Type B pancreatic cell (in vitro differentiated cells): Measurements from ENCODE around the gene DAPK1. TPM values are rescaled to one million over a fixed set of nuclear protein-coding genes. Genes with fewer than 3 reads are reported as not detected.
A peak's percentile ranks its signal among the peaks of the same experiment; 100 is the strongest.

Experiments
- DNase-seq: peaks from one replicate; pipeline ENCODE4 v3.0.0; 2021; ENCODE audit warnings: mixed read lengths; ENCODE audit not compliant: unreplicated experiment; ENCODE audit errors: extremely low spot score
- H3K27ac Mint-ChIP-seq: 2 replicates; pipeline ENCODE4 v1.8.0; 2021; ENCODE audit warnings: mild to moderate bottlenecking, mixed read lengths
- H3K27me3 Mint-ChIP-seq: 2 replicates; pipeline ENCODE4 v1.8.0; 2021; ENCODE audit warnings: mixed read lengths
- H3K36me3 Mint-ChIP-seq: 2 replicates; pipeline ENCODE4 v1.8.0; 2021; ENCODE audit warnings: mixed read lengths
- H3K4me1 Mint-ChIP-seq: one replicate; pipeline ENCODE4 v1.8.0; 2021; ENCODE audit warnings: mixed read lengths; ENCODE audit not compliant: unreplicated experiment
- H3K4me3 Mint-ChIP-seq: 2 replicates; pipeline ENCODE4 v1.8.0; 2021; ENCODE audit warnings: mild to moderate bottlenecking, mixed read lengths
- H3K9me3 Mint-ChIP-seq: 2 replicates; pipeline ENCODE4 v1.8.0; 2021; ENCODE audit warnings: mixed read lengths
- CTCF ChIP-seq: fragments of 200-600 bp; sonication (generic); conservative IDR thresholded peaks from 2 replicates; pipeline ENCODE4 v1.5.0; 2021; ENCODE audit warnings: antibody characterized with exemption, mild to moderate bottlenecking
- total RNA-seq: library from RNA; stranded (reverse); gene quantifications from 2 replicates; pipeline ENCODE4 v1.2.1, GENCODE V29; 2021; ENCODE audit warnings: low replicate concordance

Gene DAPK1
- total RNA-seq, 1 donor from 2014 or later: 160 TPM

- H3K27me3 Mint-ChIP-seq: no peaks in the 10 kb centered on the region
- H3K4me1 Mint-ChIP-seq: peaks cover 14% of the 10 kb centered on the region
- H3K36me3 Mint-ChIP-seq: peaks cover 66% of the 10 kb centered on the region
- no peak overlapping the region for H3K27ac Mint-ChIP-seq
- DNase-seq: peak; percentile 42
- H3K4me3 Mint-ChIP-seq: no peak overlapping the region
- no peak for TF ChIP-seq CTCF
- no peaks in the 10 kb centered on the region for H3K9me3 Mint-ChIP-seq
These were observed 188.9 kb downstream of the DAPK1 start for GRCh38 chr9:87686520-87687090.

- H3K4me3 Mint-ChIP-seq: no peak overlapping the region
- H3K4me1 Mint-ChIP-seq: peaks cover 11% of the 10 kb centered on the region
- peaks cover 66% of the 10 kb centered on the region for H3K36me3 Mint-ChIP-seq
- DNase-seq: no peak
- no peak for TF ChIP-seq CTCF
- H3K9me3 Mint-ChIP-seq: no peaks in the 10 kb centered on the region
- no peaks in the 10 kb centered on the region for H3K27me3 Mint-ChIP-seq
- H3K27ac Mint-ChIP-seq: no peak overlapping the region
These were observed 189.5 kb downstream of the DAPK1 start for GRCh38 chr9:87687207-87687606.

GRCh38 chr9:87694236-87694755 is 196.6 kb downstream of the DAPK1 start:
- TF ChIP-seq CTCF: no peak
- H3K4me3 Mint-ChIP-seq: no peak overlapping the region
- no peak for DNase-seq
- no peaks in the 10 kb centered on the region for H3K27me3 Mint-ChIP-seq
- peaks cover 70% of the 10 kb centered on the region for H3K36me3 Mint-ChIP-seq
- H3K27ac Mint-ChIP-seq: no peak overlapping the region
- H3K4me1 Mint-ChIP-seq: peaks cover 3% of the 10 kb centered on the region
- H3K9me3 Mint-ChIP-seq: no peaks in the 10 kb centered on the region

- Mint-ChIP-seq H3K4me1 (peaks cover 3% of the 10 kb centered on the region), H3K4me3 (no peak overlapping the region), H3K36me3 (peaks cover 67% of the 10 kb centered on the region), H3K27ac (no peak overlapping the region), H3K9me3 (no peaks in the 10 kb centered on the region), H3K27me3 (no peaks in the 10 kb centered on the region)
- no peak for TF ChIP-seq CTCF
- no peak for DNase-seq
These were observed 197.9 kb downstream of the DAPK1 start for GRCh38 chr9:87695523-87695922.

- Mint-ChIP-seq H3K4me1 (peaks cover 5% of the 10 kb centered on the region), H3K27me3 (no peaks in the 10 kb centered on the region), H3K36me3 (peaks cover 57% of the 10 kb centered on the region), H3K9me3 (no peaks in the 10 kb centered on the region), H3K4me3 (no peak overlapping the region), H3K27ac (no peak overlapping the region)
- DNase-seq: no peak
- no peak for TF ChIP-seq CTCF
These were observed 199.0 kb downstream of the DAPK1 start for GRCh38 chr9:87696641-87697040.
